GM12892 (cell line): ENCODE results near the gene HOXD8.

Source experiments
- POLR2A ChIP-seq: IDR thresholded peaks from 2 replicates; pipeline ENCODE4 v1.6.1; 2011; ENCODE audit warnings: low read depth, low read length, control low read depth
- POLR2AphosphoS5 ChIP-seq: IDR thresholded peaks from 2 replicates; pipeline ENCODE4 v1.6.1; 2011; ENCODE audit warnings: low read depth, low read length, control low read depth
- TAF1 ChIP-seq: IDR thresholded peaks from 2 replicates; pipeline ENCODE4 v1.6.1; 2011; ENCODE audit warnings: low read depth, mild to moderate bottlenecking, control low read depth, low read length, borderline replicate concordance

DNA sequence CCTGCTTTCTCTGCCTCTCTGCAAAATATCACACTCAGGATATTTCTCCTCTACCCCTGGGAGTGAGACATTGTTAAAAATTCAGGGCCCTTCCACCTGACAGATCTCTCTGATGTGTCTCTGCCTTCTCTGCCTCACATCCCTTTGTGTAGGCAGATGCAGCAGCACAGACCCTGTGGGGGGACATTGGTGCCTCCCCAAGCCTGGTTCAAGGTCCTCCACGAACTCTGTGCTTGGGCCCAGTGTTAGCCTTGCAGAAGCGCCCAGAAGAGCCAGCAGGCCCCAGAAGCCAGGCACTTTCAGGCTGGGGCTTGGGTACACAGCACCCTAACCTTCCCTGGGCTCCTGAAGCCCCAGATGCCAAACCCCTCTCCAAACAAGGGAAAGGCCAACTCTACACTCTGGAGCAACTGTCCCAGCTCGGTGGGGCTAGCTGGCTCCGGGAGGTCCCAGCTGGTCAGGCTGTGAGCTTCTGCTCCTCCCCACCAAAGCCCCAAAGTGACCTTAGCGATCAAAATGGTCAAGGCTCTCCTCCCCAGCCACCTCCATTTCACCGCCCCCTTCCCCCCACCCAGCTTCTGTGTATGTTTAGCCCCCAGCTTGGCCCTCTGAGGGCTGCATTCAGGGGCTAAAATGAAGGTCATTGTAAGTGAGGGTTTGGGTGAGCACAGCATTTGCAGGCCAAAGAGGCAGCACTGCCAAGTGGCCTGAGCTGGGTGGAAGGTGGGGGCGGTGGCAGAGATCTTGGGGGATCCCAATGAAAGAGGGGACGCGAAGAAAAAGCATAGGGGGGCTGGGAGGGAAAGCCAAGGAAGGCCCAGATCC, 4.3 kb upstream of the HOXD8 start:
- no peak for TF ChIP-seq TAF1
- no peak for TF ChIP-seq POLR2AphosphoS5
- no peak for TF ChIP-seq POLR2A
